ENCODE results near the gene ABTB1.

ABTB1 gene

GRCh38 chr3:127719369-127719768 is 46.6 kb downstream of the ABTB1 start:
- no peak for DNase-seq (ENCODE audit: low read depth in 3 of 3)

GRCh38 chr3:127720161-127720823 is 47.5 kb downstream of the ABTB1 start:
- DNase-seq (ENCODE audit: low read depth in 3 of 3) = no peak

GRCh38 chr3:127720985-127721935 is 48.5 kb downstream of the ABTB1 start:
- no peak for DNase-seq (ENCODE audit: low read depth in 3 of 3)

GRCh38 chr3:127722091-127722784 is 49.5 kb downstream of the ABTB1 start:
- DNase-seq (ENCODE audit: low read depth in 3 of 3) = no peak

- no peak for DNase-seq (ENCODE audit: low read depth in 3 of 3)
Observed at GRCh38 chr3:127723011-127723567, 50.3 kb downstream of the ABTB1 start.

GRCh38 chr3:127726894-127727293 is 54.1 kb downstream of the ABTB1 start:
- DNase-seq (ENCODE audit: low read depth in 3 of 3) = no peak

GRCh38 chr3:127728417-127729015 is 55.8 kb downstream of the ABTB1 start:
- DNase-seq (ENCODE audit: low read depth in 3 of 3) = no peak

- DNase-seq (ENCODE audit: low read depth in 3 of 3) = no peak
Observed at GRCh38 chr3:127729556-127730056, 56.9 kb downstream of the ABTB1 start.

- DNase-seq (ENCODE audit: low read depth in 3 of 3) = no peak
Observed at GRCh38 chr3:127730171-127730570, 57.4 kb downstream of the ABTB1 start.

All from stimulated activated CD4-positive, alpha-beta T cell treated with anti-CD3 and anti-CD28 coated beads, TNF-alpha, amount 100 ng/mL, for 48 hours (primary cell).